SK-N-SH (cell line): ENCODE results near the gene ZBTB49. TPM values are rescaled to one million over a fixed set of nuclear protein-coding genes. Genes with fewer than 3 reads are reported as not detected.

Source experiments
- CTCF ChIA-PET: fragments of 300-600, 350-600 bp; formaldehyde crosslinking; extraction: SDS; loops from one replicate; lab custom pipeline; 2021; lab: Yijun Ruan, JAX
- POLR2A ChIA-PET: fragments of 350-600 bp; sonication (Branson Sonifier 250); formaldehyde crosslinking; extraction: SDS; loops from one replicate; lab custom pipeline; 2020; ENCODE audit warnings: antibody characterized with exemption, inconsistent platforms; lab: Yijun Ruan, JAX
- DNase-seq: peaks from one replicate; pipeline ENCODE4 v3.0.0; 2012
- H2AFZ ChIP-seq: fragments of 200-600 bp; sonication (generic); 2 replicates; pipeline ENCODE4 v1.8.1; 2016; ENCODE audit warnings: antibody characterized with exemption, mild to moderate bottlenecking, low read depth
- H3F3A ChIP-seq: fragments of 200-600 bp; sonication (generic); replicated peaks from 2 replicates; pipeline ENCODE3; 2016; ENCODE audit warnings: antibody characterized with exemption, mild to moderate bottlenecking; ENCODE audit not compliant: insufficient read depth
- H3K27ac ChIP-seq, 2 experiments: fragments of 200-500 bp in 1 of 2; fragments of 200-600 bp in 1 of 2; sonication (Bioruptor generic) in 1 of 2; sonication (generic), shearing (Covaris generic) in 1 of 2; 2 replicates each; pipeline versions ENCODE4 v1.5.1 to v1.6.1; 2014 to 2016; ENCODE audit warnings: low read depth in 2 of 2, inconsistent platforms in 1 of 2, low read length in 1 of 2, mild to moderate bottlenecking in 1 of 2, mixed read lengths in 1 of 2
- H3K27me3 ChIP-seq: fragments of 200-600 bp; sonication (generic), shearing (Covaris generic); 2 replicates; pipeline ENCODE4 v1.6.1; 2016; ENCODE audit warnings: mixed run types; ENCODE audit not compliant: insufficient read depth
- H3K36me3 ChIP-seq, 2 experiments: fragments of 200-500 bp in 1 of 2; fragments of 200-600 bp in 1 of 2; sonication (Bioruptor generic) in 1 of 2; sonication (generic) in 1 of 2; replicated peaks in 1 of 2; 2 replicates each; pipeline versions ENCODE3 to v1.5.1; 2014 to 2016; ENCODE audit warnings: low read length in 1 of 2, mild to moderate bottlenecking in 1 of 2; ENCODE audit not compliant: insufficient read depth in 2 of 2, control insufficient read depth in 1 of 2
- H3K4me1 ChIP-seq, 2 experiments: fragments of 200-500 bp in 1 of 2; fragments of 200-600 bp in 1 of 2; sonication (Bioruptor generic) in 1 of 2; sonication (generic), shearing (Covaris generic) in 1 of 2; 2 replicates each; pipeline versions ENCODE4 v1.5.1 to v1.6.1; 2014 to 2016; ENCODE audit warnings: low read depth in 1 of 2, low read length in 1 of 2, mixed run types in 1 of 2; ENCODE audit not compliant: insufficient read depth in 2 of 2, control insufficient read depth in 1 of 2
- H3K4me2 ChIP-seq: fragments of 200-600 bp; sonication (generic), shearing (Covaris generic); 2 replicates; pipeline ENCODE4 v1.6.1; 2017; ENCODE audit warnings: mixed run types
- H3K4me3 ChIP-seq, 2 experiments: fragments of 200-500 bp in 1 of 2; fragments of 200-600 bp in 1 of 2; sonication (Bioruptor generic) in 1 of 2; sonication (generic), shearing (Covaris generic) in 1 of 2; 2 replicates each; pipeline versions ENCODE4 v1.5.1 to v1.8.1; 2014 to 2016; ENCODE audit warnings: low read depth in 2 of 2, inconsistent platforms in 1 of 2, low read length in 1 of 2, mild to moderate bottlenecking in 1 of 2, mixed read lengths in 1 of 2, moderate library complexity in 1 of 2
- H3K79me2 ChIP-seq: fragments of 200-600 bp; sonication (generic); 2 replicates; pipeline ENCODE4 v1.8.1; 2017; ENCODE audit warnings: mild to moderate bottlenecking; ENCODE audit not compliant: insufficient read depth
- H3K9ac ChIP-seq: fragments of 200-600 bp; sonication (generic); 2 replicates; pipeline ENCODE4 v1.6.1; 2017; ENCODE audit warnings: mixed run types
- H3K9me2 ChIP-seq: fragments of 200-600 bp; sonication (generic); 2 replicates; pipeline ENCODE4 v1.6.1; 2017; ENCODE audit warnings: mixed run types
- H3K9me3 ChIP-seq: fragments of 200-600 bp; sonication (generic); 2 replicates; pipeline ENCODE4 v1.6.1; 2017; ENCODE audit warnings: mixed run types, mild to moderate bottlenecking, moderate library complexity
- H4K20me1 ChIP-seq: fragments of 200-600 bp; sonication (generic); 2 replicates; pipeline ENCODE4 v1.6.1; 2017; ENCODE audit warnings: mild to moderate bottlenecking, mixed run types; ENCODE audit not compliant: insufficient read depth
- FOSL2 ChIP-seq: IDR thresholded peaks from 2 replicates; pipeline ENCODE4 v1.4.0; 2012; ENCODE audit warnings: low read depth, mild to moderate bottlenecking, moderate library complexity, borderline replicate concordance
- GATA2 ChIP-seq: sonication (generic); formaldehyde crosslinking; IDR thresholded peaks from 2 replicates; pipeline ENCODE4 v1.5.0; 2020; ENCODE audit warnings: mild to moderate bottlenecking, missing genetic modification reagents
- NFIC ChIP-seq: IDR thresholded peaks from 2 replicates; pipeline ENCODE4 v1.4.0; 2012; ENCODE audit warnings: borderline replicate concordance
- RCOR1 ChIP-seq: fragments of 150-350 bp; IDR thresholded peaks from 2 replicates; pipeline ENCODE4 v1.6.1; 2017; ENCODE audit warnings: antibody characterized with exemption, low read length
- REST ChIP-seq: IDR thresholded peaks from 2 replicates; pipeline ENCODE4 v1.6.1; 2012; ENCODE audit warnings: mild to moderate bottlenecking, low read depth, low read length, moderate library complexity
- RFX5 ChIP-seq: IDR thresholded peaks from 2 replicates; pipeline ENCODE4 v1.6.1; 2012; ENCODE audit warnings: mild to moderate bottlenecking, improper control_type of control experiment, low read length
- RXRA ChIP-seq: IDR thresholded peaks from 2 replicates; pipeline ENCODE4 v1.4.0; 2012; ENCODE audit warnings: low read depth, mild to moderate bottlenecking, borderline replicate concordance
- SIN3A ChIP-seq: IDR thresholded peaks from 2 replicates; pipeline ENCODE4 v1.6.1; 2012; ENCODE audit warnings: low read depth, mild to moderate bottlenecking, low read length, moderate library complexity, borderline replicate concordance
- SMC3 ChIP-seq: IDR thresholded peaks from 2 replicates; pipeline ENCODE4 v1.6.1; 2012; ENCODE audit warnings: low read depth, low read length, improper control_type of control experiment
- TAF1 ChIP-seq: IDR thresholded peaks from 2 replicates; pipeline ENCODE4 v1.6.1; 2012; ENCODE audit warnings: low read depth, mild to moderate bottlenecking, low read length, moderate library complexity, borderline replicate concordance
- USF1 ChIP-seq: IDR thresholded peaks from 2 replicates; pipeline ENCODE4 v1.4.0; 2012; ENCODE audit warnings: low read depth, borderline replicate concordance
- YY1 ChIP-seq: IDR thresholded peaks from 2 replicates; pipeline ENCODE4 v1.4.0; 2012; ENCODE audit warnings: low read depth, mild to moderate bottlenecking
- ZBTB33 ChIP-seq: IDR thresholded peaks from 2 replicates; pipeline ENCODE4 v1.4.0; 2012; ENCODE audit warnings: low read depth, borderline replicate concordance
- WGBS: methylation state at CpG from one replicate; pipeline ENCODE4 v1.1.6; 2017; ENCODE audit warnings: low lambda C conversion rate; 5-methylcytosine and 5-hydroxymethylcytosine counted together
- polyA plus RNA-seq, 3 experiments: library from polyadenylated mRNA; depleted of rRNA; stranded (reverse); fragments of >200 nt; gene quantifications; 2 replicates each; pipeline ENCODE4 v1.2.3, GENCODE V29; 2012
- TF ChIP-seq, protein P1 (sequence below): fragments of 150-350 bp; IDR thresholded peaks from 2 replicates; pipeline ENCODE4 v1.6.1; 2017; ENCODE audit warnings: antibody characterized with exemption, low read length, low read depth, borderline replicate concordance

Gene ZBTB49
- polyA plus RNA-seq, 1 of the 3 experiments (the other 2 are of a cell fraction): 3.1 TPM

DNA sequence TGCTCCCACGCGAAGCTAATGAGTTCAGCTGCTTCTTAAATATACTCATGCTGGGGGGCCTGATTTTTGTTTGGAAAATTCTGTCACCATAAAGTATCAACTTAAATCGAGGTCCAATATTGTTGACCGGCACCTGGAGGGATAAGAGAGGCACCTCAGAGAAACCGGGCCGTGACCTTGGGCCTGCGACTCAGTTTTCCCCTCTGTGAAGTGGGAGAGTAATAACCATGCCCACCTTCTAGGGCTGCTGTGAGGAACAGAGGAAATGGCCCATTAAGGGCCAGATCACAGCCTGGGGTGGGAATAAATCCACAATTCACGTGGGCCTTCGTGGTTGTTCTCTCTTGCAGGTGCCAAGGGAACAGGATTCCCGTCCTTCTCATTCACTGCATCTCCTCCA lies 39.4 kb downstream of the ZBTB49 start:
- no peaks in the 10 kb centered on the region; a peak in 1 of 4 replicates for H3K4me1 ChIP-seq
- CTCF ChIA-PET: no interaction called here
- H2AFZ ChIP-seq: no peak overlapping the region

More for the DNA sequence above, 39.4 kb downstream of the ZBTB49 start:
- WGBS: 74% methylated on average over 9 of the region's 10 CpGs
- no peak overlapping the region for H3K9ac ChIP-seq
- DNase-seq: no peak
- H3K36me3 ChIP-seq: no peaks in the 10 kb centered on the region
- no peak overlapping the region for H3K4me3 ChIP-seq
- POLR2A ChIA-PET: no interaction called here
- TF ChIP-seq RFX5 (no peak), TAF1 (no peak), REST (no peak), RXRA (no peak), GATA2 (CRISPR knock-in tag) (no peak), ZBTB33 (no peak), YY1 (no peak), USF1 (no peak), SMC3 (no peak), SIN3A (no peak), RCOR1 (no peak), FOSL2 (no peak), NFIC (no peak)
- TF ChIP-seq, protein P1, sequence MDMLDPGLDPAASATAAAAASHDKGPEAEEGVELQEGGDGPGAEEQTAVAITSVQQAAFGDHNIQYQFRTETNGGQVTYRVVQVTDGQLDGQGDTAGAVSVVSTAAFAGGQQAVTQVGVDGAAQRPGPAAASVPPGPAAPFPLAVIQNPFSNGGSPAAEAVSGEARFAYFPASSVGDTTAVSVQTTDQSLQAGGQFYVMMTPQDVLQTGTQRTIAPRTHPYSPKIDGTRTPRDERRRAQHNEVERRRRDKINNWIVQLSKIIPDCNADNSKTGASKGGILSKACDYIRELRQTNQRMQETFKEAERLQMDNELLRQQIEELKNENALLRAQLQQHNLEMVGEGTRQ: no peak
- H3K27me3 ChIP-seq: no peaks in the 10 kb centered on the region
- H3K4me2 ChIP-seq: no peak overlapping the region
- H3K9me2 ChIP-seq: no peaks in the 10 kb centered on the region
- no peaks in the 10 kb centered on the region for H4K20me1 ChIP-seq
- H3K27ac ChIP-seq: no peak overlapping the region
- H3K79me2 ChIP-seq: no peaks in the 10 kb centered on the region
- H3K9me3 ChIP-seq: no peaks in the 10 kb centered on the region
- no peaks in the 10 kb centered on the region for H3F3A ChIP-seq
